Common myeloid progenitor, CD34-positive (primary cell): ENCODE data around the gene HAGHL.

Source experiments
- CTCF ChIA-PET: fragments of 350-600 bp; sonication (Branson Sonifier 250); formaldehyde crosslinking; loops from one replicate; lab custom pipeline; 2021; ENCODE audit warnings: antibody characterized with exemption; lab: Charles Lee
- POLR2A ChIA-PET: fragments of 350-600 bp; sonication (Branson Sonifier 250); formaldehyde crosslinking; loops from one replicate; lab custom pipeline; 2021; ENCODE audit warnings: antibody characterized with exemption; lab: Charles Lee
- DNase-seq, 3 donors: peaks; one replicate each; pipeline versions ENCODE4 v3.0.0 to v3.0.0-alpha.2; 2013
- H3K27ac ChIP-seq, 2 experiments: 1 replicate in 1 of 2; 2 replicates in 1 of 2; pipeline ENCODE4 v1.7.0; 2013; ENCODE audit warnings: inconsistent platforms in 2 of 2, low read length in 2 of 2, mild to moderate bottlenecking in 2 of 2, low read depth in 1 of 2, moderate library complexity in 1 of 2; ENCODE audit not compliant: severe bottlenecking in 2 of 2, insufficient read depth in 1 of 2, poor library complexity in 1 of 2
- H3K27me3 ChIP-seq, 5 experiments: replicated peaks in 2 of 5; 1 replicate in 3 of 5; 2 replicates in 2 of 5; pipeline versions ENCODE4 v1.6.1 to v1.7.0; 2013; ENCODE audit warnings: low read length in 4 of 5, mild to moderate bottlenecking in 2 of 5, moderate library complexity in 2 of 5, inconsistent platforms in 1 of 5; ENCODE audit not compliant: insufficient read depth in 5 of 5, control insufficient read depth in 4 of 5
- H3K36me3 ChIP-seq, 4 experiments: 1 replicate in 2 of 4; 2 replicates in 2 of 4; pipeline versions ENCODE4 v1.6.1 to v1.7.0; 2013; ENCODE audit warnings: low read length in 3 of 4, control low read depth in 1 of 4, mild to moderate bottlenecking in 1 of 4; ENCODE audit not compliant: control insufficient read depth in 4 of 4, insufficient read depth in 4 of 4
- H3K4me1 ChIP-seq, 4 experiments: 1 replicate in 3 of 4; 2 replicates in 1 of 4; pipeline versions ENCODE4 v1.6.1 to v1.7.1; 2013; ENCODE audit warnings: low read length in 3 of 4, mild to moderate bottlenecking in 3 of 4, control low read depth in 1 of 4, inconsistent platforms in 1 of 4, moderate library complexity in 1 of 4; ENCODE audit not compliant: control insufficient read depth in 4 of 4, insufficient read depth in 4 of 4; ENCODE audit errors: control extremely low read depth in 1 of 4
- H3K4me3 ChIP-seq, 7 experiments: 1 replicate in 4 of 7; 2 replicates in 3 of 7; pipeline versions ENCODE4 v1.5.1 to v1.7.0; 2013; ENCODE audit warnings: mild to moderate bottlenecking in 7 of 7, low read length in 6 of 7, moderate library complexity in 6 of 7, inconsistent platforms in 2 of 7, low read depth in 2 of 7, control low read depth in 1 of 7; ENCODE audit not compliant: insufficient read depth in 4 of 7, control insufficient read depth in 1 of 7; ENCODE audit errors: extremely low read depth in 1 of 7
- H3K9me3 ChIP-seq, 5 experiments: 1 replicate in 4 of 5; 2 replicates in 1 of 5; pipeline versions ENCODE4 v1.6.1 to v1.7.1; 2013; ENCODE audit warnings: low read length in 4 of 5, mild to moderate bottlenecking in 2 of 5, inconsistent platforms in 1 of 5, low read depth in 1 of 5, moderate library complexity in 1 of 5; ENCODE audit not compliant: control insufficient read depth in 4 of 5, insufficient read depth in 2 of 5; ENCODE audit errors: control extremely low read depth in 1 of 5
- WGBS: methylation state at CpG from one replicate; pipeline ENCODE4 v1.1.5; 2013; ENCODE audit not compliant: insufficient coverage; 5-methylcytosine and 5-hydroxymethylcytosine counted together

HAGHL gene

GRCh38 chr16:714558-715476, 12.1 kb upstream of the HAGHL start, which contains the start of gene METRN:
TSS of gene METRN (plus strand) at chr16:715118. CDS start at chr16:715290, 172 bp downstream.
- WGBS, result 6% methylated on average over 74 of the region's 108 CpGs
- ChIA-PET POLR2A (interaction anchor here (0.8 kb wide), 1 partner anchor 152 kb away, joined by 3 read pairs; no protein-coding TSS in a partner anchor), CTCF (interaction anchor here (1.2 to 5.6 kb wide), 8 partner anchors 12 to 388 kb away, joined by 3 to 104 read pairs (median 6); partner anchors contain the start of genes CHTF18 and RPUSD1)
- Histone ChIP-seq H3K27me3 (peaks cover 0 to 56% (median 9%) of the 10 kb centered on the region in 5 experiments), H3K4me1 (peaks cover 0 to 35% (median 31%) of the 10 kb centered on the region in 4 experiments), H3K36me3 (no peaks in the 10 kb centered on the region), H3K4me3 (peak within 1 kb of the TSS in 6 of 7 experiments; percentile 19 to 66 (median 60)), H3K9me3 (no peaks in the 10 kb centered on the region), H3K27ac (no peak within 1 kb of the TSS)
- peak; percentile 81 to 87 (median 85) for DNase-seq

GRCh38 chr16:715477-716199, 11.3 kb upstream of the HAGHL start:
- ChIA-PET CTCF (interaction anchor here (0.7 to 3.4 kb wide), 9 partner anchors 11 to 72 kb away, joined by 3 to 17 read pairs (median 5); partner anchors contain the start of genes CCDC78, CHTF18, CIAO3 and RPUSD1), POLR2A (interaction anchor here (0.8 to 1.3 kb wide), 2 partner anchors 10 to 152 kb away, joined by 3 to 4 read pairs; partner anchors contain the start of gene CCDC78)
- Histone ChIP-seq H3K9me3 (no peaks in the 10 kb centered on the region), H3K4me1 (peaks cover 0 to 43% (median 39%) of the 10 kb centered on the region in 4 experiments), H3K36me3 (no peaks in the 10 kb centered on the region), H3K4me3 (peak overlapping the region in 6 of 7 experiments; percentile 19 to 66 (median 60)), H3K27me3 (peaks cover 0 to 48% (median 7%) of the 10 kb centered on the region in 5 experiments), H3K27ac (no peak overlapping the region)
- under 1% methylated on average over 66 of the region's 74 CpGs for WGBS
- DNase-seq, result peak in 1 of 3 donors; percentile 31

- ChIA-PET POLR2A (interaction anchor here (1.3 kb wide), 1 partner anchor 10 kb away, joined by 4 read pairs; the partner anchor contains the start of gene CCDC78), CTCF (interaction anchor here (0.7 to 3.4 kb wide), 8 partner anchors 10 to 72 kb away, joined by 3 to 17 read pairs (median 6); partner anchors contain the start of genes CCDC78, CHTF18, CIAO3 and RPUSD1)
- WGBS, result 42% methylated on average over 7 of the region's 12 CpGs
- H3K27ac ChIP-seq, result no peak overlapping the region
- no peak overlapping the region for H3K4me3 ChIP-seq
- H3K4me1 ChIP-seq, result peaks cover 0 to 48% (median 44%) of the 10 kb centered on the region in 4 experiments
- no peak for DNase-seq
- no peaks in the 10 kb centered on the region for H3K9me3 ChIP-seq
- no peaks in the 10 kb centered on the region for H3K36me3 ChIP-seq
- peaks cover 0 to 43% (median 7%) of the 10 kb centered on the region in 5 experiments for H3K27me3 ChIP-seq
Measured at GRCh38 chr16:716200-716568, 10.7 kb upstream of the HAGHL start.

GRCh38 chr16:716768-717325, 10.1 kb upstream of the HAGHL start:
- no peaks in the 10 kb centered on the region for H3K36me3 ChIP-seq
- peaks cover 0 to 42% (median 7%) of the 10 kb centered on the region in 5 experiments for H3K27me3 ChIP-seq
- no peaks in the 10 kb centered on the region for H3K9me3 ChIP-seq
- H3K27ac ChIP-seq, result no peak overlapping the region
- peaks cover 0 to 54% (median 50%) of the 10 kb centered on the region in 4 experiments for H3K4me1 ChIP-seq
- H3K4me3 ChIP-seq, result no peak overlapping the region
- POLR2A ChIA-PET, result interaction anchor here (1.3 kb wide), 1 partner anchor 9 kb away, joined by 4 read pairs; the partner anchor contains the start of gene CCDC78
- DNase-seq, result no peak
- 95% methylated on average over 22 of the region's 29 CpGs for WGBS
- CTCF ChIA-PET, result interaction anchor here (1.0 to 3.4 kb wide), 9 partner anchors 9 to 71 kb away, joined by 3 to 17 read pairs (median 5); partner anchors contain the start of genes CCDC78, CHTF18, CIAO3 and RPUSD1

- Histone ChIP-seq H3K36me3 (peaks cover 0 to 3% (median 0%) of the 10 kb centered on the region in 4 experiments), H3K4me3 (no peak overlapping the region), H3K27ac (no peak overlapping the region), H3K9me3 (no peaks in the 10 kb centered on the region), H3K27me3 (peaks cover 0 to 39% (median 6%) of the 10 kb centered on the region in 5 experiments), H3K4me1 (peaks cover 0 to 59% (median 51%) of the 10 kb centered on the region in 4 experiments)
- ChIA-PET POLR2A (no interaction called here), CTCF (interaction anchor here (1.0 to 3.4 kb wide), 6 partner anchors 8 to 67 kb away, joined by 3 to 17 read pairs (median 4); partner anchors contain the start of genes CCDC78 and CIAO3)
- 85% methylated on average over 27 of the region's 32 CpGs for WGBS
- DNase-seq, result no peak
Measured at GRCh38 chr16:717450-718245, 9.3 kb upstream of the HAGHL start.
